ENCODE results near the gene PEMT. TPM values are rescaled to one million over a fixed set of nuclear protein-coding genes. Genes with fewer than 3 reads are reported as not detected.

PEMT gene
- total and polyA plus RNA-seq, 5 experiments from 2014 or later, result 15.2 to 31.3 (median 27.5) TPM

DNA sequence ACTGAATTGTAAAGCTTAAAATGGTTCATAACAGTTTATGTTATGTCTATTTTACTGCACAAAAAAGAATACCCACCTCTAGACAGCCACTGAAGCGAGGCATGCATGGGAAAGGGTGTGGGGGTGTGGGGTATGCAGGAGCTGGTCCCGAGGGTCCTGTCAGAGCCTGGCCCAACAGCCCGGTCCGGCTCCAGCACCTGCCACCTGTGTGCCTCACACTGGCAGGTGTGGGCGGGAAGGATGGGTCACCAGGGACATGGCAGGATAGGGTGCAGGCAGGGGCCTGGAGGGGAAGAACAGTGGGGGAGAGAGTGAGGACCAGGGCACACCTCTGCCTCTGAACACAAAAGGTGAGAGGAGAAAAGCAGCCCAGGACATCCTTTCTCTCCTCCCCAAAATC is 72.6 kb downstream of the PEMT start:
- POLR2A ChIA-PET, result no interaction called here
- Mint-ChIP-seq H3K9me3 (no peaks in the 10 kb centered on the region), H3K4me1 (peaks cover 0 to under 1% (median 0%) of the 10 kb centered on the region in 4 donors), H3K36me3 (peaks cover 0 to 3% (median 0%) of the 10 kb centered on the region in 3 donors), H3K27ac (no peak overlapping the region), H3K4me3 (no peak overlapping the region), H3K27me3 (no peaks in the 10 kb centered on the region)
- no peak for ATAC-seq
- peak in 1 of 10 donors; percentile 23 for DNase-seq

DNA sequence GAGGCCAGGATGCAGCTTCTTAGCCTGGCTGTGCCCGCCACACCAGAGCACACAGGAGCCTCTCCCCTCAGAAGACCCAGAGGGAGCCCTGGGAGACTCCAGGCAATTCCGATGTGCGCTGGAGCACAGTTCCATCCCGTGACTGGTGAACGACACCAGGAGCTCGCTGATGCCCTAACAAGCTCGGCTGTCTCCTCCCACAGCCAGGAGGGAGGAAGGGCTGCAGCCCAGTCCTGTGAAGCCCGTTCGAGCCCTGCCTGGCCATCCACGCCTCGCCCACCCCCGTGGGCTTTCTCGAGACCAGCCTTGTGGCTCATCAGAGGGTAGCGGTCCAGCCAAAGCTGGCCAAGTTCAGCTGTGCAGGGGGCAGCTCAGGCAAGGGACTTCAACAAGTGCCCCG is 73.5 kb downstream of the PEMT start:
- no peak overlapping the region for H3K27ac Mint-ChIP-seq
- peaks cover 0 to 3% (median 0%) of the 10 kb centered on the region in 3 donors for H3K36me3 Mint-ChIP-seq
- POLR2A ChIA-PET, result no interaction called here
- H3K4me3 Mint-ChIP-seq, result no peak overlapping the region
- DNase-seq, result no peak
- no peaks in the 10 kb centered on the region for H3K9me3 Mint-ChIP-seq
- ATAC-seq, result no peak
- no peaks in the 10 kb centered on the region for H3K4me1 Mint-ChIP-seq
- H3K27me3 Mint-ChIP-seq, result no peaks in the 10 kb centered on the region

GRCh38 chr17:17516941-17517720 is 74.4 kb downstream of the PEMT start:
- no peak overlapping the region for H3K4me3 Mint-ChIP-seq
- ATAC-seq, result no peak
- DNase-seq, result peak in 1 of 10 donors; percentile 21
- POLR2A ChIA-PET, result interaction anchor here (0.6 kb wide), 1 partner anchor 1129 kb away, joined by 3 read pairs; no protein-coding TSS in a partner anchor
- H3K36me3 Mint-ChIP-seq, result peaks cover 0 to 3% (median 0%) of the 10 kb centered on the region in 3 donors
- H3K27me3 Mint-ChIP-seq, result no peaks in the 10 kb centered on the region
- H3K9me3 Mint-ChIP-seq, result no peaks in the 10 kb centered on the region
- H3K27ac Mint-ChIP-seq, result no peak overlapping the region
- H3K4me1 Mint-ChIP-seq, result no peaks in the 10 kb centered on the region

DNA sequence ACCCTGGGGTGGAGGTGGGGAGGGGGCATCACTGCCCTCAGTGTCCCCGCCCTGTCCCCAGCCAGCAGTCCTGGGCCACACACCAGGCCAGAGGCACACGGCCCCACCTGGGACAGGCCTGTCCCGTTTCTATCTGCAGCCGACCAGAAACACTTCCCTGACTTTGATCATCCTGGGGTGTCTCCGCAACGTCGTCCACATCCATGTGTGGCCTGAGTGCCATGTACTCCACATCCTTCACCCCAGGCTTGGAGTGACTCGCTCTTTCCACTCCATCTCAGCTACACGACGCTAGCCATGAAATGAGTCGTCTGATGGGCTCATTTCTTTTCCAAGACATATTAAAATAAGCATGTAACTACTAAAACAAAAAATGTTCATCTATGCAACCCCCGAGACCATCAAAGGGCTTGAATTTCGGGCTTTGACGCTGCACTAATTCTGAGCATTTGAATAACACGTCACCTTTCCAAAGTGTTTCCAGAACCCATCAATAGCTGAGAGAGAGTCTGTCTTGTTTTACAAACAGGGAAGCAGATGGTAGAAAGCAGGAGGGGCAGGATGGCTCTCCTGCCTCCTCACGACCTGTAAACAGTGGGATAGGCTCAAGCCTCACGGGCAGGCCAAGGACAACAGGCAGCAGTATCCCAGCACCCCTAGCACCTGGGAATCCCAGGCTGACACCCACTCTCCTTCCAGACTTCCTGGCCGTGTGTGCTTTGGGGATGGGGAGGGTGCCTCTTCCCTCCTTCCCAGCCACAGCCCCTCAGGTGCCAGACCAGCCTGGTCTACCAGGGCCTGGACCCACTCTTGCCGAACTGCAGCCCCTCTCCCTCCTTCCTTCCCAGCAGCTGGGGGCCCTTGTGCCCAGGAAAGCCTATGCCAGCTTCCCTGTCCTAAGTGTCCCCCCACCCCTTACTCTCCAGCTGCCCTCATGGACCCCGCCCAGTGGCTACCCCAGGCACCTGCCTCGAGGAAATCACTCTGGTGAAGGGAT is 75.3 kb downstream of the PEMT start:
- peaks cover 0 to 2% (median 0%) of the 10 kb centered on the region in 4 donors for H3K4me1 Mint-ChIP-seq
- H3K27me3 Mint-ChIP-seq, result no peaks in the 10 kb centered on the region
- peak overlapping the region in 2 of 10 donors; percentile 11 to 63 for H3K27ac Mint-ChIP-seq
- H3K4me3 Mint-ChIP-seq, result no peak overlapping the region
- ATAC-seq (no peak), DNase-seq (no peak)
- POLR2A ChIA-PET, result interaction anchor here (0.6 kb wide), 1 partner anchor 1128 kb away, joined by 3 read pairs; no protein-coding TSS in a partner anchor
- H3K9me3 Mint-ChIP-seq, result no peaks in the 10 kb centered on the region
- peaks cover 0 to 3% (median 0%) of the 10 kb centered on the region in 3 donors for H3K36me3 Mint-ChIP-seq

- Mint-ChIP-seq H3K9me3 (no peaks in the 10 kb centered on the region), H3K4me1 (peaks cover 2 to 7% (median 2%) of the 10 kb centered on the region in 4 donors), H3K27me3 (no peaks in the 10 kb centered on the region), H3K27ac (peak overlapping the region in 2 of 10 donors; percentile 33 to 66), H3K36me3 (peaks cover 0 to 3% (median 0%) of the 10 kb centered on the region in 3 donors), H3K4me3 (no peak overlapping the region)
- peak in 1 of 10 donors; percentile 52 for DNase-seq
- ATAC-seq, result no peak
- POLR2A ChIA-PET, result no interaction called here
Observed at GRCh38 chr17:17514993-17515933, 76.2 kb downstream of the PEMT start.

DNA sequence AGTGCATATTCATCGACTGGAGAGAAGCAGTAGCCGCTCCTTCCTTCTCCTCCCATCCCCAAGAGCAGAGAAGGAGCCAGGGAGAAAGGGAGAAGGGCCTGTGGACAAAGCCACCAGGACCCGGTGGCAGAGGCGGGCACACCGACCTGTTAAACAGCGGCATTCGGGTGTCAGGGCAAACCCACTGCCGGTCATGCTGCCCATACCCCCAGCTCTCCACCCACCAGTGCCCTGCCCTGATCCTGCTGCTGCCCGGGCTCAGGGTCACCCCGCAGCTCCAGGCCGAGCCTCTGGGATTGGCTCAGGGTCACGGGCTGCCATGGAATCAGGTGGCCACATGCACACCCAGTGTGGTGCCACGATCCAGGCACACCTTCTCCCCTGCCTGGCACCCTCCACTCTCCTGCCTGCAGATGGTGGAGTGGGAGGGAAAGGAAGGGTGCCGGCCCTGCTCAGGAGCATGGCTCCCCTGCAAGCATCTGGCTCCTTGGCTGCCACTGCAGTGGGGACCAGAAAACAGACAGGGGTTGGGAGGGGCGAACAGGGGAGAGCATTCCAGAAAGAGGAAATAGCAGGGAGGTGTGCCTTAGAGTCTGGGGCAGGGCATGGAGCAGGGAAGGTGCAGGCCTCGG is 77.0 kb downstream of the PEMT start:
- POLR2A ChIA-PET, result interaction anchor here (0.6 kb wide), 1 partner anchor 572 kb away, joined by 5 read pairs; no protein-coding TSS in a partner anchor

DNA sequence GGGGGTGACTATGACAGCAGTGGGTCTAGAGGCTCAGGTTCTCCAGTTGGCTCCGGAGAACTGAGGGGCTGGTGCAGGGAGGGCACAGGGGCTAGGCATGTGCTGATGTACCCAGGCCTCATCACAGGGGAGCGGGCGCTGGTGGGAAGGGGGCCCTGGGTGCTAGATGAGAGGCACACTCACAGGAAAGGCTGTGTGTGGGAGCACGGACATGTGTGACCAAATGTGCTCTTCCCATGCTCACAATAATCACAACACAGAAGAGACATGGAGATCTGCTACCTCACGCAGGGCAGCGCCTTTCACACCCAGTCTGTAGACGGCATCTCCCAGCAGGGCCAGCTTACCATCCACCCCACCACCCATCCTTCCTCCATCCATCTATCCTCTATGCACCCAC is 77.9 kb downstream of the PEMT start:
- DNase-seq (no peak), ATAC-seq (no peak)
- H3K4me1 Mint-ChIP-seq, result peaks cover 2 to 7% (median 2%) of the 10 kb centered on the region in 4 donors
- H3K9me3 Mint-ChIP-seq, result no peaks in the 10 kb centered on the region
- POLR2A ChIA-PET, result no interaction called here
- H3K36me3 Mint-ChIP-seq, result peaks cover 0 to 3% (median 0%) of the 10 kb centered on the region in 3 donors
- H3K27ac Mint-ChIP-seq, result peak overlapping the region in 1 of 10 donors; percentile 77
- H3K27me3 Mint-ChIP-seq, result no peaks in the 10 kb centered on the region
- no peak overlapping the region for H3K4me3 Mint-ChIP-seq

More for the DNA sequence above, 77.0 kb downstream of the PEMT start:
- Mint-ChIP-seq H3K9me3 (no peaks in the 10 kb centered on the region), H3K27me3 (no peaks in the 10 kb centered on the region), H3K4me3 (no peak overlapping the region), H3K36me3 (peaks cover 0 to 3% (median 0%) of the 10 kb centered on the region in 3 donors), H3K4me1 (peaks cover 2 to 7% (median 2%) of the 10 kb centered on the region in 4 donors), H3K27ac (no peak overlapping the region)
- ATAC-seq (no peak), DNase-seq (peak in 1 of 10 donors; percentile 59)

DNA sequence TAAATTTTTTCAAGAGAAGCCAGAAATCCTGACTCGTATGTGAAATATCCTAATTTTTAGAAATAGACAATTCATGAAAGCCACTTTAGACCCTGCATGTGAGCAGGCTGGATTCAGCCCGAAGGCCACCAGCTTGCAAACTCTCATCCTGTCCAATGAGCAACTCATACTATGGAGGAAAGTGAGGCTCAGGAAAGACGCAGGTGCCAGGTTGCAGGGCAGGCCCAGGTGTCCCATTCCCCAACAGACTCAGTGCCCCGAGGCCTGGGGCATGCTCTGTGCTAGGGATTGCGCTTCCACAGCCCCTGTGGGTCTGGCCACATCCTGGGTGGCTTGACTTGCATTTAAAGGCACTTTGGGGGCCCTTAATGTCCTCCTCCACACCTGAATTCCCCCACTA is 78.6 kb downstream of the PEMT start:
- no peak overlapping the region for H3K4me3 Mint-ChIP-seq
- POLR2A ChIA-PET, result no interaction called here
- H3K36me3 Mint-ChIP-seq, result peaks cover 0 to 3% (median 0%) of the 10 kb centered on the region in 3 donors
- DNase-seq, result peak in 1 of 10 donors; percentile 14
- no peak for ATAC-seq
- H3K9me3 Mint-ChIP-seq, result no peaks in the 10 kb centered on the region
- H3K27ac Mint-ChIP-seq, result no peak overlapping the region
- no peaks in the 10 kb centered on the region for H3K27me3 Mint-ChIP-seq
- peaks cover 2 to 7% (median 2%) of the 10 kb centered on the region in 4 donors for H3K4me1 Mint-ChIP-seq

DNA sequence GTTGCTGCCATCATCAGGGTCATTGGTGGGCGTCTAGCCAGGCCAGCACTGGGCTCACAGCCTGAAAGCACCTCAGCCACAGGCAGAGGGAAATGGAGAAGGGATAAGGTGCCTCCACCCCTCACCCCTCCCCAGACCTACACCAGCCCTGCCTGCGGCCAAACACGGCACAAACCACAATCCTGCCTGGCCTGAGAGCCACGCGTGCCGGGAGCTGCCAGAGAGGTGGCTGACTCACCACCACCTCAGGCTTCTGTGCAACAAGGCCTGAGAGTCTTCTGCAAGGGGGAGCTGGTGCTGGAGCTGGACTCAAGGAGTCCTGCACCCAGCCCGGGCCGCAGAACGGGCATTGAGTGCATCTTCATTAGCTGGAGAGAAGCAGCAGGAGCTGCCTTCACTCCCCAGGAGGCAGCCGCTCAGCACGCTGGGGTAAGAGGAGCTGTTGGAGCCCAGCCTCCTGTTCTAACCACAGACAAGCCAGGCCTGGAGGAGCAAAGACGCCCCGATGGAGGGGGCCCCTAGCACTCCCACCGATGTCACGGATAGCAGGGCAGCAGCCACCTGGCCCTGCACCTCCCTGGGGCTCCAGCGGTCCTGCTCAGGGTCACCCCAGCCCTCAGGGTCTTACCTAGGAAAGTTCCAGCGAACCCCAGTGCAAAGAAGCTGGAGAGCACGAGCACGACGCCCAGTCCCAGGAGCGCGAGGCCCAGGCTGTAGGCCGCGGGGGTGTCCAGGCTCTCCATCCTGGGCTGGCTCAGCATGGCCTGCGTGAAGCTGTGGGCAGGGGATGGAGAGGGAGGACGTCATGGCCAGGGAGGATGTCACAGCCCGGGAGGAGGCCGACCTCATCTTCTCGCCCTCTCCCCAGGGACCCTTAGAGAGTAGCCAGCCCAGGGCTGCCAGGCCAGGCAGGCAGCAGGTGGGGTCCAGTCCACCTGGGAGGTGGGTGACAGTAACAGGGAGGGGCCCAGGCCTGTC is 79.3 kb downstream of the PEMT start:
- peaks cover 2 to 7% (median 2%) of the 10 kb centered on the region in 4 donors for H3K4me1 Mint-ChIP-seq
- ATAC-seq, result no peak
- peak in 1 of 10 donors; percentile 58 for DNase-seq
- POLR2A ChIA-PET, result no interaction called here
- H3K9me3 Mint-ChIP-seq, result no peaks in the 10 kb centered on the region
- peak overlapping the region in 1 of 10 donors; percentile 59 for H3K27ac Mint-ChIP-seq
- peaks cover 0 to 3% (median 0%) of the 10 kb centered on the region in 3 donors for H3K36me3 Mint-ChIP-seq
- no peaks in the 10 kb centered on the region for H3K27me3 Mint-ChIP-seq
- H3K4me3 Mint-ChIP-seq, result no peak overlapping the region

DNA sequence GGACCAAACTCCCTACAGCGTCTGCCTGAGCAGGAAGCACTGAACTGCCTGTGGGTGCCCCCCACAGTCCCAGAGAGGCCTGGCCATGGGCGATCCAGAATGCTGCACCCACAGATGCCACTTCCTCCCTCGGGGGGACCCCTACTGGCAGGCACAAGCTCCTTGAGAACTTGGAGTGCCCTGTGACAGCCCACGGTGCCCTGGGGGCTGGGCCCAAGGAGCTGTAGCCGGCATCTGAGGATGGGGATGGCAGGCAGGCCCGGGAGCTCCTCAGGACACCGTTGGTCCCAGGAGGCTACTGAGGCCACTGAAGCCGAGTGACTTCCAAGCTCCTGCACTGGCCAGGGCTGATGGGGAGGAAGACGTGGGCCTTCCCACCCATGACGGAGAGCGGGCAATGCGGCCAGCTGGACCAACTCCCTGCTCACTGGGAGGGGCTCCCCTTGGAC is 80.2 kb downstream of the PEMT start:
- H3K27me3 Mint-ChIP-seq, result no peaks in the 10 kb centered on the region
- POLR2A ChIA-PET, result no interaction called here
- no peak overlapping the region for H3K4me3 Mint-ChIP-seq
- no peaks in the 10 kb centered on the region for H3K9me3 Mint-ChIP-seq
- DNase-seq (peak in 1 of 10 donors; percentile 53), ATAC-seq (no peak)
- H3K27ac Mint-ChIP-seq, result no peak overlapping the region
- H3K4me1 Mint-ChIP-seq, result peaks cover 2 to 7% (median 2%) of the 10 kb centered on the region in 4 donors
- H3K36me3 Mint-ChIP-seq, result peaks cover 0 to 2% (median 0%) of the 10 kb centered on the region in 3 donors

Measured in naive thymus-derived CD8-positive, alpha-beta T cell (primary cell).